GM23338 (cell line): ENCODE results near the gene DNM1L. TPM values are rescaled to one million over a fixed set of nuclear protein-coding genes. Genes with fewer than 3 reads are reported as not detected.
A peak's percentile ranks its signal among the peaks of the same experiment; 100 is the strongest.

Source experiments
- CREB1 ChIP-seq: fragments of 250-450 bp; sonication (Bioruptor Pico); IDR thresholded peaks from 2 replicates; pipeline ENCODE4 v1.5.0; 2020; ENCODE audit warnings: low read depth, mild to moderate bottlenecking, moderate library complexity
- POLR2AphosphoS5 ChIP-seq: IDR thresholded peaks from 2 replicates; pipeline ENCODE4 v1.6.1; 2016; ENCODE audit warnings: antibody characterized with exemption, low read depth
- STAT1 ChIP-seq: IDR thresholded peaks from one replicate; pipeline ENCODE4 v1.6.1; 2016; ENCODE audit warnings: antibody characterized with exemption; ENCODE audit not compliant: unreplicated experiment
- ZNF114 ChIP-seq: fragments of 250-450 bp; sonication (Bioruptor Pico); IDR thresholded peaks from 2 replicates; pipeline ENCODE4 v1.5.0; 2020; ENCODE audit warnings: mild to moderate bottlenecking, moderate library complexity
- ZNF331 ChIP-seq: fragments of 250-450 bp; sonication (Bioruptor Pico); IDR thresholded peaks from 2 replicates; pipeline ENCODE4 v1.5.0; 2020; ENCODE audit warnings: low read depth, mild to moderate bottlenecking, moderate library complexity
- polyA plus RNA-seq: library from polyadenylated mRNA; unstranded; fragments of >200 nt; fragmentation: Nextera tagmentation; extraction: Ambion mirVana; gene quantifications from 2 replicates; pipeline ENCODE4 v1.2.1, GENCODE V29; 2016
- total RNA-seq: library from RNA; depleted of rRNA; stranded (reverse); fragments of >200 nt; shearing (Covaris generic); gene quantifications from 2 replicates; pipeline ENCODE4 v1.2.3, GENCODE V29; 2014
- TF ChIP-seq, protein P1 (sequence below): fragments of 250-450 bp; sonication (Bioruptor Pico); IDR thresholded peaks from 2 replicates; pipeline ENCODE4 v1.5.0; 2020; ENCODE audit warnings: mild to moderate bottlenecking, moderate library complexity
- TF ChIP-seq, protein P2 (sequence below): IDR thresholded peaks from one replicate; pipeline ENCODE4 v1.6.1; 2018; ENCODE audit warnings: antibody characterized with exemption; ENCODE audit not compliant: unreplicated experiment

DNM1L gene
- total and polyA plus RNA-seq, 2 experiments from 2014 or later = 72.2 to 94.8 TPM

GRCh38 chr12:32755654-32756475 is 76.8 kb downstream of the DNM1L start, which contains the start of gene YARS2 (continued):
- TF ChIP-seq, protein P1, sequence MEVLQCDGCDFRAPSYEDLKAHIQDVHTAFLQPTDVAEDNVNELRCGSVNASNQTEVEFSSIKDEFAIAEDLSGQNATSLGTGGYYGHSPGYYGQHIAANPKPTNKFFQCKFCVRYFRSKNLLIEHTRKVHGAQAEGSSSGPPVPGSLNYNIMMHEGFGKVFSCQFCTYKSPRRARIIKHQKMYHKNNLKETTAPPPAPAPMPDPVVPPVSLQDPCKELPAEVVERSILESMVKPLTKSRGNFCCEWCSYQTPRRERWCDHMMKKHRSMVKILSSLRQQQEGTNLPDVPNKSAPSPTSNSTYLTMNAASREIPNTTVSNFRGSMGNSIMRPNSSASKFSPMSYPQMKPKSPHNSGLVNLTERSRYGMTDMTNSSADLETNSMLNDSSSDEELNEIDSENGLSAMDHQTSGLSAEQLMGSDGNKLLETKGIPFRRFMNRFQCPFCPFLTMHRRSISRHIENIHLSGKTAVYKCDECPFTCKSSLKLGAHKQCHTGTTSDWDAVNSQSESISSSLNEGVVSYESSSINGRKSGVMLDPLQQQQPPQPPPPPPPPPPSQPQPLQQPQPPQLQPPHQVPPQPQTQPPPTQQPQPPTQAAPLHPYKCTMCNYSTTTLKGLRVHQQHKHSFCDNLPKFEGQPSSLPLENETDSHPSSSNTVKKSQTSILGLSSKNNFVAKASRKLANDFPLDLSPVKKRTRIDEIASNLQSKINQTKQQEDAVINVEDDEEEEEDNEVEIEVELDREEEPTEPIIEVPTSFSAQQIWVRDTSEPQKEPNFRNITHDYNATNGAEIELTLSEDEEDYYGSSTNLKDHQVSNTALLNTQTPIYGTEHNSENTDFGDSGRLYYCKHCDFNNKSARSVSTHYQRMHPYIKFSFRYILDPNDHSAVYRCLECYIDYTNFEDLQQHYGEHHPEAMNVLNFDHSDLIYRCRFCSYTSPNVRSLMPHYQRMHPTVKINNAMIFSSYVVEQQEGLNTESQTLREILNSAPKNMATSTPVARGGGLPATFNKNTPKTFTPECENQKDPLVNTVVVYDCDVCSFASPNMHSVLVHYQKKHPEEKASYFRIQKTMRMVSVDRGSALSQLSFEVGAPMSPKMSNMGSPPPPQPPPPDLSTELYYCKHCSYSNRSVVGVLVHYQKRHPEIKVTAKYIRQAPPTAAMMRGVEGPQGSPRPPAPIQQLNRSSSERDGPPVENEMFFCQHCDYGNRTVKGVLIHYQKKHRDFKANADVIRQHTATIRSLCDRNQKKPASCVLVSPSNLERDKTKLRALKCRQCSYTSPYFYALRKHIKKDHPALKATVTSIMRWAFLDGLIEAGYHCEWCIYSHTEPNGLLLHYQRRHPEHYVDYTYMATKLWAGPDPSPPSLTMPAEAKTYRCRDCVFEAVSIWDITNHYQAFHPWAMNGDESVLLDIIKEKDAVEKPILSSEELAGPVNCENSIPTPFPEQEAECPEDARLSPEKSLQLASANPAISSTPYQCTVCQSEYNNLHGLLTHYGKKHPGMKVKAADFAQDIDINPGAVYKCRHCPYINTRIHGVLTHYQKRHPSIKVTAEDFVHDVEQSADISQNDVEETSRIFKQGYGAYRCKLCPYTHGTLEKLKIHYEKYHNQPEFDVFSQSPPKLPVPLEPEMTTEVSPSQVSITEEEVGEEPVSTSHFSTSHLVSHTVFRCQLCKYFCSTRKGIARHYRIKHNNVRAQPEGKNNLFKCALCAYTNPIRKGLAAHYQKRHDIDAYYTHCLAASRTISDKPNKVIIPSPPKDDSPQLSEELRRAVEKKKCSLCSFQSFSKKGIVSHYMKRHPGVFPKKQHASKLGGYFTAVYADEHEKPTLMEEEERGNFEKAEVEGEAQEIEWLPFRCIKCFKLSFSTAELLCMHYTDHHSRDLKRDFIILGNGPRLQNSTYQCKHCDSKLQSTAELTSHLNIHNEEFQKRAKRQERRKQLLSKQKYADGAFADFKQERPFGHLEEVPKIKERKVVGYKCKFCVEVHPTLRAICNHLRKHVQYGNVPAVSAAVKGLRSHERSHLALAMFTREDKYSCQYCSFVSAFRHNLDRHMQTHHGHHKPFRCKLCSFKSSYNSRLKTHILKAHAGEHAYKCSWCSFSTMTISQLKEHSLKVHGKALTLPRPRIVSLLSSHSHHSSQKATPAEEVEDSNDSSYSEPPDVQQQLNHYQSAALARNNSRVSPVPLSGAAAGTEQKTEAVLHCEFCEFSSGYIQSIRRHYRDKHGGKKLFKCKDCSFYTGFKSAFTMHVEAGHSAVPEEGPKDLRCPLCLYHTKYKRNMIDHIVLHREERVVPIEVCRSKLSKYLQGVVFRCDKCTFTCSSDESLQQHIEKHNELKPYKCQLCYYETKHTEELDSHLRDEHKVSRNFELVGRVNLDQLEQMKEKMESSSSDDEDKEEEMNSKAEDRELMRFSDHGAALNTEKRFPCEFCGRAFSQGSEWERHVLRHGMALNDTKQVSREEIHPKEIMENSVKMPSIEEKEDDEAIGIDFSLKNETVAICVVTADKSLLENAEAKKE = no peak
- TF ChIP-seq ZNF114 (no peak), POLR2AphosphoS5 (peak; percentile 86), CREB1 (CRISPR knock-in tag) (peak; percentile 69), STAT1 (no peak), ZNF331 (CRISPR knock-in tag) (no peak)
- TF ChIP-seq, protein P2, sequence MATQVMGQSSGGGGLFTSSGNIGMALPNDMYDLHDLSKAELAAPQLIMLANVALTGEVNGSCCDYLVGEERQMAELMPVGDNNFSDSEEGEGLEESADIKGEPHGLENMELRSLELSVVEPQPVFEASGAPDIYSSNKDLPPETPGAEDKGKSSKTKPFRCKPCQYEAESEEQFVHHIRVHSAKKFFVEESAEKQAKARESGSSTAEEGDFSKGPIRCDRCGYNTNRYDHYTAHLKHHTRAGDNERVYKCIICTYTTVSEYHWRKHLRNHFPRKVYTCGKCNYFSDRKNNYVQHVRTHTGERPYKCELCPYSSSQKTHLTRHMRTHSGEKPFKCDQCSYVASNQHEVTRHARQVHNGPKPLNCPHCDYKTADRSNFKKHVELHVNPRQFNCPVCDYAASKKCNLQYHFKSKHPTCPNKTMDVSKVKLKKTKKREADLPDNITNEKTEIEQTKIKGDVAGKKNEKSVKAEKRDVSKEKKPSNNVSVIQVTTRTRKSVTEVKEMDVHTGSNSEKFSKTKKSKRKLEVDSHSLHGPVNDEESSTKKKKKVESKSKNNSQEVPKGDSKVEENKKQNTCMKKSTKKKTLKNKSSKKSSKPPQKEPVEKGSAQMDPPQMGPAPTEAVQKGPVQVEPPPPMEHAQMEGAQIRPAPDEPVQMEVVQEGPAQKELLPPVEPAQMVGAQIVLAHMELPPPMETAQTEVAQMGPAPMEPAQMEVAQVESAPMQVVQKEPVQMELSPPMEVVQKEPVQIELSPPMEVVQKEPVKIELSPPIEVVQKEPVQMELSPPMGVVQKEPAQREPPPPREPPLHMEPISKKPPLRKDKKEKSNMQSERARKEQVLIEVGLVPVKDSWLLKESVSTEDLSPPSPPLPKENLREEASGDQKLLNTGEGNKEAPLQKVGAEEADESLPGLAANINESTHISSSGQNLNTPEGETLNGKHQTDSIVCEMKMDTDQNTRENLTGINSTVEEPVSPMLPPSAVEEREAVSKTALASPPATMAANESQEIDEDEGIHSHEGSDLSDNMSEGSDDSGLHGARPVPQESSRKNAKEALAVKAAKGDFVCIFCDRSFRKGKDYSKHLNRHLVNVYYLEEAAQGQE = peak; percentile 17
